Neural crest cell (in vitro differentiated cells): ENCODE data around the gene CDH23. TPM values are rescaled to one million over a fixed set of nuclear protein-coding genes. Genes with fewer than 3 reads are reported as not detected.

Experiments
- DNase-seq: peaks from one replicate; pipeline ENCODE4 v3.0.0; 2021; ENCODE audit warnings: low read depth, mixed read lengths, low spot score
- H3K27ac Mint-ChIP-seq: one replicate; pipeline ENCODE4 v1.8.0; 2021; ENCODE audit warnings: mild to moderate bottlenecking, mixed read lengths; ENCODE audit not compliant: unreplicated experiment
- H3K27me3 Mint-ChIP-seq: 2 replicates; pipeline ENCODE4 v1.8.0; 2021; ENCODE audit warnings: low read depth, mild to moderate bottlenecking, mixed read lengths
- H3K36me3 Mint-ChIP-seq: 2 replicates; pipeline ENCODE4 v1.8.0; 2021; ENCODE audit warnings: low read depth, mild to moderate bottlenecking, mixed read lengths
- H3K4me1 Mint-ChIP-seq: 2 replicates; pipeline ENCODE4 v1.8.0; 2021; ENCODE audit warnings: mixed read lengths
- H3K4me3 Mint-ChIP-seq: one replicate; pipeline ENCODE4 v1.8.0; 2021; ENCODE audit warnings: mild to moderate bottlenecking, mixed read lengths
- H3K9me3 Mint-ChIP-seq: 2 replicates; pipeline ENCODE4 v1.8.0; 2021; ENCODE audit warnings: mixed read lengths
- total RNA-seq: library from RNA; stranded (reverse); gene quantifications from 2 replicates; pipeline ENCODE4 v1.2.1, GENCODE V29; 2021
- TF ChIP-seq, protein P1 (sequence below): fragments of 200-600 bp; sonication (generic); conservative IDR thresholded peaks from 2 replicates; pipeline ENCODE4 v1.5.0; 2021; ENCODE audit warnings: antibody characterized with exemption, mild to moderate bottlenecking

The CDH23 gene
- total RNA-seq, 1 donor from 2014 or later: 2.6 TPM

DNA sequence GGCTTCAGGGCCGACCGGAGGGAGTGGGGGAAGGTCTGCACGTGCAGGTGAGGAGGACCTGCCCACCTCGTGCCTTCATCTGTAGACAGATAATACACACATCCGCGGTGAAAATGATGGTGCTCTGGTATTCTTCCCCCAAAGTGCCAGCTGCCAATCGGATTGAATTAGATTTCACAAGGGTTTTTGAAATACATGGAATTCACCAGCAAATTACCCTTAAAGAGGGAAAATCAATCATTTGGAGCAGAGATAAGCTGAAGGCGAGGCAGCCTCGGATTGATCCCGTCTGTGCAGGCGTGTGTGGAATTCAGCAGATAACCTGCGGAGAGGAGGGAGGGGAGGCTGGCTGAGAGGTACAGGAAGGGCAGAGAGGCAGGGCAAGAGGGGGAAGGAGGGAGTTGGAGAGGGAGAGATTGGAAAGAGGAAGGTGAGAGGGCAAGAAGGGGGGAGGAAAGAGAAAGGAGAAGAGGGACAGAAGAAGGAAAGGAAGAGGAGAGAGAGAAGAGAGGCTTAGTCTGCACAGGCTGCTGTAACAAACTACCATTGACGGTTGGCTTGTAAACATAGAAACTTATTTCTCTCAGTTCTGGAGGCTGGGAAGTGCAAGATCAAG is 238.6 kb downstream of the CDH23 start:
- H3K4me1 Mint-ChIP-seq: peaks cover 46% of the 10 kb centered on the region
- TF ChIP-seq, protein P1, sequence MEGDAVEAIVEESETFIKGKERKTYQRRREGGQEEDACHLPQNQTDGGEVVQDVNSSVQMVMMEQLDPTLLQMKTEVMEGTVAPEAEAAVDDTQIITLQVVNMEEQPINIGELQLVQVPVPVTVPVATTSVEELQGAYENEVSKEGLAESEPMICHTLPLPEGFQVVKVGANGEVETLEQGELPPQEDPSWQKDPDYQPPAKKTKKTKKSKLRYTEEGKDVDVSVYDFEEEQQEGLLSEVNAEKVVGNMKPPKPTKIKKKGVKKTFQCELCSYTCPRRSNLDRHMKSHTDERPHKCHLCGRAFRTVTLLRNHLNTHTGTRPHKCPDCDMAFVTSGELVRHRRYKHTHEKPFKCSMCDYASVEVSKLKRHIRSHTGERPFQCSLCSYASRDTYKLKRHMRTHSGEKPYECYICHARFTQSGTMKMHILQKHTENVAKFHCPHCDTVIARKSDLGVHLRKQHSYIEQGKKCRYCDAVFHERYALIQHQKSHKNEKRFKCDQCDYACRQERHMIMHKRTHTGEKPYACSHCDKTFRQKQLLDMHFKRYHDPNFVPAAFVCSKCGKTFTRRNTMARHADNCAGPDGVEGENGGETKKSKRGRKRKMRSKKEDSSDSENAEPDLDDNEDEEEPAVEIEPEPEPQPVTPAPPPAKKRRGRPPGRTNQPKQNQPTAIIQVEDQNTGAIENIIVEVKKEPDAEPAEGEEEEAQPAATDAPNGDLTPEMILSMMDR: no peak
- H3K27ac Mint-ChIP-seq: no peak overlapping the region
- H3K4me3 Mint-ChIP-seq: no peak overlapping the region
- no peaks in the 10 kb centered on the region for H3K9me3 Mint-ChIP-seq
- H3K36me3 Mint-ChIP-seq: no peaks in the 10 kb centered on the region
- H3K27me3 Mint-ChIP-seq: no peaks in the 10 kb centered on the region
- DNase-seq: no peak

DNA sequence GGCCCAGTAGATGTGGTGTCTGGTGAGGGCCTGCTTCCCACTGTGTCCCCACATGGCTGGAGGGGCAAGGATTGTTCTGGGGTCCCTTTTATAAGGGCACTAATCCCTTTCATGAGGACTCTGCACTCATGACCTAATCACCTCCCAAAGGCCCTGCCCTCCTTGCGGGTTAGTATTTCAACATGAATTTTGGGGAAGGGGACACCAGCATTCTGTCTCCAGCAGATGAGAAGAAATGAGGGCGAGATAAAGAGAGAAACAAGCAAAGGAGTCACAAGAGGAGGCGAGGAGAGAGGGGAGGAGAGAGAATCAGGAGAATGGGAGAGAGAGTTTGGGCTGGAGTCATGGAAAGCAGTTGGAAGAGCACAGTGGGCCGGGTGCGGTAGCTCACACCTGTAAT is 239.1 kb downstream of the CDH23 start:
- Mint-ChIP-seq H3K4me3 (no peak overlapping the region), H3K27me3 (no peaks in the 10 kb centered on the region), H3K4me1 (peaks cover 42% of the 10 kb centered on the region), H3K27ac (no peak overlapping the region), H3K9me3 (no peaks in the 10 kb centered on the region), H3K36me3 (no peaks in the 10 kb centered on the region)
- TF ChIP-seq, protein P1: no peak
- no peak for DNase-seq

DNA sequence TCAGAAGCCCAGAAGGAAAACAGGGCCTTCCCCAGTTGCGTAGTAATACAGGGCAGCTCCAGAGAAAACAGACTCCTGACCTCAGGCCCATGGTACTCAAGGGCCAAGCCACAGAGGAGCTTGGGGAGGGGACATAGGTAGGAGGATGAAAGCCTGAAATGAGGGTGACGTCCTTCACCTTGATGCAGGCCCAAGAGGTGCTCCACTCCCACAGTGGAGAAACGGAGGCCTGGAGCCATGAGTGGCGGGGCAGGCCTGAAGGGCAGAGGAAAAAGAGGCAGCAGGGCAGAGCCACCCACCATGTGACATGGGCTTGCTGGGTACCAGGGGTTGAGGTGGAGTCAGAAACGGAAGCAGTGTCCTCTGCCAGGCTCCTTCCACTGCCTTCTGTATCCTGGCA is 239.9 kb downstream of the CDH23 start:
- peaks cover 35% of the 10 kb centered on the region for H3K4me1 Mint-ChIP-seq
- H3K27me3 Mint-ChIP-seq: no peaks in the 10 kb centered on the region
- H3K27ac Mint-ChIP-seq: no peak overlapping the region
- TF ChIP-seq, protein P1: no peak
- no peaks in the 10 kb centered on the region for H3K36me3 Mint-ChIP-seq
- DNase-seq: no peak
- H3K4me3 Mint-ChIP-seq: no peak overlapping the region
- H3K9me3 Mint-ChIP-seq: no peaks in the 10 kb centered on the region

DNA sequence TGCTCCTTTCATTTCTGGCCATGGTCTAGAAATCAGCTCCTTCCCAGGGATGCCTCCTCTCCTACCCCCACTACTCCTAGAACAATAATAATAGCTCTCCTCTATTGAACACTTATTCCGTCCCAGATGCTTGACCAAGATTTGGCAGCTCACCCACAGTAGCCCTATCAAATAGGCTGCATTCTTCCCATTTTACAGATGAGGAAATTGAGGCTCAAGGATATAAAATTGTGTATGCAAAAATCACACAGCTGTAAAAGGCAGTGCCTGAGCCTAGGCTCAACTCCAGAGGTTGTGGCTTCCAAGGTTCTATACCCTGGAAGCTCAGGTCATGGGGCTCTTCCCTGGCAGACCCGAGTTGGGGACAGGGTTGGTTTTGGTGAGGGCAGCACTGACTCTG is 240.6 kb downstream of the CDH23 start:
- Mint-ChIP-seq H3K4me3 (no peak overlapping the region), H3K4me1 (peaks cover 28% of the 10 kb centered on the region), H3K9me3 (no peaks in the 10 kb centered on the region), H3K27me3 (no peaks in the 10 kb centered on the region), H3K27ac (no peak overlapping the region), H3K36me3 (no peaks in the 10 kb centered on the region)
- TF ChIP-seq, protein P1: no peak
- no peak for DNase-seq

DNA sequence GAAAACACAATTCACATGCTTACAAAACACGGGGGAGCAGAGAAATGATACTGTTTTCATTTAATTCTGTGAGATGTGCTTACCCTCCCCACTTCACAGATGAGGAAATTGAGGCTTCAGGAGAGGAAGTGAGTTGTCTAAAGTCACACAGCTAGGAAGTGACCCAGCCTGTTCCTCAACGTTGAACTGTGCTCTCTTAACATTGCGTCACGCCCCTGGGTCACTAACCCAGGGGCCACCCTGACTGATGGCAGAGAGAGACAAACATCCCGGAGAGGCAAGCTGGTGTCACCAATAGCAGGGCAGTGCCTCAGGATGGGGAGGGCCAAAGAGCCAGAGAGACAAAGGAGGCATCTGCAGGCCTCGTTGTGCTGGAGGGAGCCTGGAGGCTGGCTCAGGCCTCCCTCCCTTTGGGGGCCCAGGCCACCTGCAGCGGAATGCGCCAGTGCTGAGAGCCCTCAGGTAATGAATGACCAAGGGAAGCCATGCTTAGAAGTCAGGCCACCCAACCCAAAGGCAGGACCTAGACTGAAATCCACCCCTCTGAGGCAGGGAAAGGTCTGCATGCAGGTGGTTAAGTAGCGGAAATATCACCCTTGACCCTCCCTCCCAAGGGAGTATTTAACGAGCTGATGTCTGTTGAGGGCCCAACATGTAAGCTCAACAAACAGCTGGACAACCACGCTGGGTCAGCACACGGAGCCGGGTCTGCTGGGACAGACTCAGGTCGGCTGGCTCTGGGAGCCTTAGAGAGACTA is 241.5 kb downstream of the CDH23 start:
- Mint-ChIP-seq H3K4me1 (peaks cover 19% of the 10 kb centered on the region), H3K4me3 (no peak overlapping the region), H3K27ac (no peak overlapping the region), H3K36me3 (no peaks in the 10 kb centered on the region), H3K9me3 (no peaks in the 10 kb centered on the region), H3K27me3 (no peaks in the 10 kb centered on the region)
- TF ChIP-seq, protein P1: no peak
- DNase-seq: no peak
